PFSK-1 (cell line): ENCODE measurements around the gene SLC8A1.

ENCODE experiments used
- FOXP2 ChIP-seq: optimal IDR thresholded peaks from 2 replicates; pipeline ENCODE3; 2011; ENCODE audit warnings: borderline replicate concordance, control low read depth, inconsistent platforms; ENCODE audit not compliant: insufficient read depth; ENCODE audit errors: extremely low read length, extremely low read depth
- POLR2AphosphoS5 ChIP-seq: IDR thresholded peaks from 2 replicates; pipeline ENCODE4 v1.6.1; 2012; ENCODE audit warnings: low read depth, mild to moderate bottlenecking, control low read depth, low read length, moderate library complexity
- REST ChIP-seq, 2 experiments: IDR thresholded peaks; 2 replicates each; pipeline versions ENCODE4 v1.6.1 to v1.8.0; 2011 to 2012; ENCODE audit warnings: low read depth in 2 of 2, low read length in 2 of 2, control low read depth in 1 of 2, inconsistent platforms in 1 of 2, mild to moderate bottlenecking in 1 of 2, moderate library complexity in 1 of 2; ENCODE audit not compliant: insufficient read depth in 1 of 2
- SIN3A ChIP-seq: IDR thresholded peaks from 2 replicates; pipeline ENCODE4 v1.6.1; 2012; ENCODE audit warnings: mild to moderate bottlenecking, low read length, moderate library complexity, borderline replicate concordance; ENCODE audit not compliant: insufficient read depth
- TAF1 ChIP-seq: IDR thresholded peaks from 2 replicates; pipeline ENCODE4 v1.6.1; 2012; ENCODE audit warnings: low read length, control low read depth, borderline replicate concordance; ENCODE audit not compliant: insufficient read depth

GRCh38 chr2:40094451-40094850 is 357.4 kb downstream of the SLC8A1 start:
- no peak for TF ChIP-seq POLR2AphosphoS5
- TF ChIP-seq REST (IDR thresholded peaks at IDR 0.05; ENCODE audit: insufficient read depth in 1 of 2, low read depth in 2 of 2, low read length in 2 of 2) = no peak
- no peak for TF ChIP-seq TAF1
- no peak for TF ChIP-seq SIN3A
- no peak for TF ChIP-seq FOXP2
